ENCODE data around the gene SERPINA1. TPM values are rescaled to one million over a fixed set of nuclear protein-coding genes. Genes with fewer than 3 reads are reported as not detected.
A peak's percentile ranks its signal among the peaks of the same experiment; 100 is the strongest.
"Not testable (repeated sequence)": the region's sequence is repeated elsewhere in the genome, so short reads cannot be mapped to it uniquely, and the experiment has no call there.

The SERPINA1 gene
- polyA plus RNA-seq, 10 donors: 0.40 to 13.3 (median 0.92) TPM

GRCh38 chr14:94349276-94349675, 39.1 kb downstream of the SERPINA1 start:
- DNase-seq: no peak

- no peak for DNase-seq
Observed at GRCh38 chr14:94348836-94349235, 39.6 kb downstream of the SERPINA1 start.

DNA sequence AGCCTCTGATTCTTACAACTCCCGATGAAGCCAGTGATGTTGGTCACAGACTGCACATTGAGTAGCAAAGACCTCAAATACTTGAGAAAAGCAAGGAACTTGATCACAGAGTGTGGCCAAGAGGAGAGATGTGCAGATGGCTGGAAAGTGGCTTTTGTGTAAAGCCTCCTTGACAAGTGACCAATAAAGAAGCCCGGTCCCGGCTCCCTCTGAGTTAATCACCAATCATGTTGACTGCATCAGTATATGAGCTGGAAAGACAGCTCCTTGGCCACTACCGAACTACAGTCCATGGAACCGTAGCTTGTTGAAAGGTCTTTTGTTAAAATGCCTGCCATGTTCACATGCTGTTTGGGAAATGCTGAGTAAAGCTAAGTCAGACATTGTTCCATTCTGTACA, 41.6 kb downstream of the SERPINA1 start:
- no peak for DNase-seq

DNA sequence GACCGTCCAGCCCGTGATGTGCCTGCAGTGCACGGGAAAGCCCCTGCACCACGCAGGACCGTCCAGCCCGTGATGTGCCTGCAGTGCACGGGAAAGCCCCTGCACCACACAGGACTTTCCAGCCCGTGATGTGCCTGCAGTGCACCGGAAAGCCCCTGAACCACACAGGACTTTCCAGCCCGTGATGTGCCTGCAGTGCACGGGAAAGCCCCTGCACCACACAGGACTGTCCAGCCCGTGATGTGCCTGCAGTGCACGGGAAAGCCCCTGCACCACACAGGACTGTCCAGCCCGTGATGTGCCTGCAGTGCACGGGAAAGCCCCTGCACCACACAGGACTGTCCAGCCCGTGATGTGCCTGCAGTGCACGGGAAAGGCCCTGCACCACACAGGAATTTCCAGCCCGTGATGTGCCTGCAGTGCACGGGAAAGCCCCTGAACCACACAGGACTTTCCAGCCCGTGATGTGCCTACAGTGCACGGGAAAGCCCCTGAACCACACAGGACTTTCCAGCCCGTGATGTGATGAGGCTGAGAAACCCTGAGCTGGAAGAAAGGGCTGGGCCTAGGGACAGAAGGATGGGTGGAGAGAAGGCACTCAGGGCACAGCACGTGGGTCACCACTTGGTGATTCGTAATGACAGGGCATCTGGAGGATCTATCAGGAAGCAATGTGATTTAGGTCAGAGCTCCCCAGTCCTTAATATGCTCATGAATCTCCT, 42.2 kb downstream of the SERPINA1 start:
- not testable (repeated sequence) for DNase-seq

DNA sequence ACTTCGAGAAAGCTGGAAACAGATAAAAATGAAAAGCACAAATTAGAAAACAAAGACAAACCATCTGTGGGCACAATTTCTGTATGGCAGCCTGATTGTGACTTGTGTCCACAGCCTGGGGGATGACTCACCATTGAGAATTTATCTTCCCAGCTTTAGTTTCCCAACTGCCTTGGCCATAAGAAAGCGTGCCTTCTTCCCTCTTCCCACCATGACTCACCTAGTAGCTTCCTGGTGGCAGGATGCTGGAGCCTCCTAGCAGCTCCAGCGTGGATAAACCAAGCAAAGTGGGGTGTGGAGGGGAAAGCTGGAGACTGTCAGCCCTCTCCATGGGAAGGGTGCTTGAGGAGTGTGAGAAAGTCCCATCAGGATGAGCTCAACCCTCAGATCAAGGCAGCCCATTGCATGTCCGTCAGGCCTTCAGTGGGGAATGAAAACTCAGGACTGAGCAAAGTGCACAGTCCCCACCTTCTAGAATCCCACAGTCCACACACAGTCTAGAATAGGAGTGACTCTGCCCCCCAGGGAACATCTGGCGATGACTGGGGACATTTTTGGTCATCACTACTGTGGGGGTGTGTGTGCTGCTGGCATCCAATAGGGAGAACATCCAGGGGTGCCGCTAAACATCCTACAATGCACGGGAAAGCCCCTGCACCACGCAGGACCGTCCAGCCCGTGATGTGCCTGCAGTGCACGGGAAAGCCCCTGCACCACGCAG, 42.9 kb downstream of the SERPINA1 start:
- DNase-seq: peak in 1 of 3 donors; percentile 83

GRCh38 chr14:94344389-94344788, 44.0 kb downstream of the SERPINA1 start:
- DNase-seq: no peak

GRCh38 chr14:94343238-94344005, 45.0 kb downstream of the SERPINA1 start:
- DNase-seq: no peak

GRCh38 chr14:94342334-94342934, 46.0 kb downstream of the SERPINA1 start:
- peak; percentile 93 to 99 (median 95) for DNase-seq

DNA sequence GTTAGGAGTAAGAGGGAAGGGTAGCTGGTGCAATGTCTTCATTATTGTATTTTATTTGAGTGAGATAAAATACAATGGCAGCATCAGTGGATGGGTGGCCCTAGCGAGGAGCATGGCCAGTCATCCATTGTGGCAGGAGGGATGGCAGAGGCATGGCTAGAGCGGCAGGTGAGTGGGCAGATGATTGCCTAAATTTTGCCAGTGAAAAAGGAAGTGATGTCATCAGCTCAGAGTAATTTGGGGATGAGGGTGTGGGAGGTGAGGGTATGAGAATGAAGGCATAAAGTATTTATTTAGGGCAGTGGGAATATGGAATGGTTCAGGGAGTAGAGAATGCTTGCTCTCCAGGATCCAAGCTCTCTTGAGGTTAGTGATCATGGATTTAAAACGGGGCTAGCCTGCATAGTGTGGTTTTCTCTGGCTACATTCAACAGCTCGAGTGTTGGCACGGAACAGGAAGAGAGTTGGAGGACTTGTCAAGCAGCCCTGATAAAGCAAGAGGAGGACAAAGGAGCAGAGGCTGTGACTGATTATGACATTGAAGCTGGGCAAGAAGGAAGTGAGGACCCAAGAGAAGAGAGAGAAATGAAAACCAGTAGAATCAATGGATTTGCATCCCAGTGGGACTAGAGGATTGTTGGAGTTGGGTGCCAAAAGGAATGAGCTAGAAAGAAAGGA, 46.6 kb downstream of the SERPINA1 start:
- no peak for DNase-seq

DNA sequence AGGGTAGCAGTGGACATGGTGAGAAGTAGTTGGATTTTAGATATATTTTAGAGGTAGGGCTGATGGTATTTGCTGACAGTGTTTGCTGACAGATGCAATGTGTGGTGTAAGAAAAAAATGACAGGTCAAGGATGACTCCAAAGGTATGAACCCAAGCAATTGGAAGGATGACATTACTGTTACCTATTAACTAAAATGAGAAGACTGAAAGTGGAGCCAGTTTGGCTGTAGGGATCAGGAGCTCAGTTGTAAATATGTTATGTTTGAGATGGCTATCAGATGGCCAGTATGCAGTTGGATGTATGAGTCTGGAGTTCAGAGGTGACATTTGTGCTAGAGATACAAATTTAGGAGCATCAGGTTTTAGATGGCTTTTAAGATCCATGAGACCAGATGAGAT, 47.9 kb downstream of the SERPINA1 start:
- DNase-seq: no peak

DNA sequence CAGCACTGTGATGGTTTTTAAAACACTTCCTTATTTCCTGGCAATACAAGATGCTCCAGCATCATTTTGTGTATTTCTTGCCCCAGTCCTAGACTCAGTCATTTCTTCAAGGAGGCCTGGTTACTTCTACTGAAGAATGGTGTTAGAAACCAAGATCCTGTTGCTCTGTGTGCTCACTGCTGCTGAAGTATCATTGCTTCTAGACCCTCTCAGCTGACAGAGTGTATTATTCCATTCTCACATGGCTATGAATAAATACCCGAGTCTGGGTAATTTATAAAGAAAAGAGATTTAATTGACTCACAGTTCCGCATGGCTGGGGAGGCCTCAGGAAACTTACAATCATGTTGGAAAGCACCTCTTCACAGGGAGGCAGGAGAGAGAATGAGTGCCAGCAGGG, 50.4 kb downstream of the SERPINA1 start:
- DNase-seq: no peak

DNA sequence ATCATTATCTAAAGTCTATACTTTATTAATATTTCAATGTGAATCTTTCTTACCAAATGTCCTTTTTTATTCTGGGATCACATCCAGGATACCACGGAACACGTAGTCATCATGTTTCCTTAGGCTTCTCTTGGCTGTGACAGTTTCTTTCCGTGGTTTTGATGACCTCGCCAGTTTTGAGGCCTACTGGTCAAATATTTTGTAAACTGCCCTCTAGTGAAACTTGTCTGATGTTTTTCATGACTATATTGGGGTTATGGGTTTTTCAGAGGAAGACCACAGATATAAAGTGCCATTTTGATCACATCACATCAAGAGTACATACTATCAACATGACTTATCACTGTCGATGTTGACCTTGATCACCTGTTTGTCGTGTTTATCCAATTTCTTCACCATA, 51.1 kb downstream of the SERPINA1 start:
- DNase-seq: no peak

DNA sequence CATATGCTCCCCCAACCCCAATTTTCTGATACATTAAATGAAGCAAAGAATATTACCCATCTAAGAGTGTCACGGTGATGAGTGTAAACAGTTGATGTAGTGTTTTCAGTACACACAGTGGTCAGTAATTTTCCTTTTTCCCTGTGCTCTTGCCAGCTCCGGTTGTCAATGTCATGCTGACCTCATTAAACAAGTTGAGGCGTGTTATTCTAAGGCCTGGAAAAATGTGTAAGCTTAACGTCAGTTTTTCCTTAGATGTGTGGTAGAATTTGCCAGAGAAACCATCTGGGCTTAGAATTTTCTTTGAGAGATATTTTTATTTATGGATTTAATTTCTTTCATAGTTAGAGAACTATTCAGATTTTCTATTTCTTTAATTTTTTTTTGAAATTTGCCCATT, 53.5 kb downstream of the SERPINA1 start:
- no peak for DNase-seq

GRCh38 chr14:94332587-94332986, 55.8 kb downstream of the SERPINA1 start:
- no peak for DNase-seq

- DNase-seq: no peak
Observed at GRCh38 chr14:94332063-94332583, 56.3 kb downstream of the SERPINA1 start.

- DNase-seq: no peak
Observed at GRCh38 chr14:94331462-94331861, 56.9 kb downstream of the SERPINA1 start.

- no peak for DNase-seq
Observed at GRCh38 chr14:94330857-94331256, 57.5 kb downstream of the SERPINA1 start.

DNA sequence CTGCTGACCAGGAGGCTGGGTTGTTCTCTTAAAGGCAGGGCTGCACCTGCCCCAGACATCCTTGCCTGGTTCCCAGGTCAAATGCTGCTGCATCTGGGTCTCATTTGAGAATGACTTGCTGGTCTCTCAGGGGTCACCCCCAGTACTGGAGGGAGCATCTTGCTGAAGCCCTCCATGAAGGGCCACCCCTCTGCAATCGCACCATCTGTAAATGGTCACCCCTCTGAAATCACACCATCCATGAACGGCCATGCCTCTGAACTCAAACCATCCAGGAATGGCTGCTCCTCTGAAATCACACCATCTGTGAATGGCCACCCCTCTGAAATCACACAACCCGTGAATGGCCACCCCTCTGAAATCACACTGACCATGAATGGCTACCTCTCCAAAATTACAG, 58.0 kb downstream of the SERPINA1 start:
- DNase-seq: no peak

GRCh38 chr14:94329857-94330256, 58.5 kb downstream of the SERPINA1 start:
- DNase-seq: no peak

- DNase-seq: no peak
Observed at GRCh38 chr14:94328196-94328595, 60.2 kb downstream of the SERPINA1 start.
